CD1c-positive myeloid dendritic cell (primary cell): ENCODE data around the gene PRDM12.

Experiments
- DNase-seq: peaks from one replicate; pipeline ENCODE4 v3.0.0-alpha.2; 2016; ENCODE audit errors: extremely low spot score

Gene PRDM12

GRCh38 chr9:130635721-130636647, 28.4 kb upstream of the PRDM12 start:
- DNase-seq = no peak

- DNase-seq = no peak
Measured at GRCh38 chr9:130636648-130637020, 27.8 kb upstream of the PRDM12 start.

- DNase-seq = no peak
Measured at GRCh38 chr9:130638284-130639123, 25.9 kb upstream of the PRDM12 start.

- no peak for DNase-seq
Measured at GRCh38 chr9:130639124-130639765, 25.1 kb upstream of the PRDM12 start.

GRCh38 chr9:130639866-130640555, 24.4 kb upstream of the PRDM12 start:
- no peak for DNase-seq

- DNase-seq = no peak
Measured at GRCh38 chr9:130640681-130641080, 23.7 kb upstream of the PRDM12 start.

GRCh38 chr9:130642926-130643325, 21.5 kb upstream of the PRDM12 start:
- no peak for DNase-seq

- DNase-seq = no peak
Measured at GRCh38 chr9:130651221-130651620, 13.2 kb upstream of the PRDM12 start.

- DNase-seq = no peak
Measured at GRCh38 chr9:130651752-130652151, 12.6 kb upstream of the PRDM12 start.

- no peak for DNase-seq
Measured at GRCh38 chr9:130654879-130655278, 9.5 kb upstream of the PRDM12 start.

- DNase-seq = no peak
Measured at GRCh38 chr9:130658893-130659698, 5.3 kb upstream of the PRDM12 start.

GRCh38 chr9:130659699-130660248, 4.6 kb upstream of the PRDM12 start:
- DNase-seq = no peak

GRCh38 chr9:130660326-130660682, 4.1 kb upstream of the PRDM12 start:
- DNase-seq = no peak

- no peak for DNase-seq
Measured at GRCh38 chr9:130660683-130661450, 3.5 kb upstream of the PRDM12 start.

- DNase-seq = no peak
Measured at GRCh38 chr9:130661451-130662098, 2.8 kb upstream of the PRDM12 start.

- no peak for DNase-seq
Measured at GRCh38 chr9:130662099-130662969, 2.1 kb upstream of the PRDM12 start.

- no peak for DNase-seq
Measured at GRCh38 chr9:130662970-130663257, 1.5 kb upstream of the PRDM12 start.

GRCh38 chr9:130663258-130663976, 977 bp upstream of the PRDM12 start:
- DNase-seq = no peak
